ENCODE data around the gene PTRHD1.

GRCh38 chr2:24840962-24841945 is 48.1 kb upstream of the PTRHD1 start:
- TF ChIP-seq CTCF (IDR thresholded peaks at IDR 0.05; ENCODE audit: borderline replicate concordance, extremely low read depth, low read length, poor library complexity, severe bottlenecking) (no peak), EZH2 (IDR thresholded peaks at IDR 0.05; ENCODE audit: borderline replicate concordance, low read depth, low read length, severe bottlenecking) (no peak)

All from DND-41 (cell line).